A673 (cell line): ENCODE data around the gene SOX30.

Source experiments
- CTCF ChIP-seq: fragments of 300-800, 200-600 bp; sonication (generic); conservative IDR thresholded peaks from 2 replicates; pipeline ENCODE4 v1.5.1; 2017; ENCODE audit warnings: low read depth, mild to moderate bottlenecking, antibody characterized with exemption, low read length, moderate library complexity, mixed read lengths
- EZH2 ChIP-seq: fragments of 200-600 bp; sonication (generic); IDR thresholded peaks from 2 replicates; pipeline ENCODE4 v1.6.1; 2017; ENCODE audit warnings: borderline replicate concordance, low read depth, mild to moderate bottlenecking, mixed read lengths, antibody characterized with exemption, low read length; ENCODE audit not compliant: poor library complexity, severe bottlenecking

GRCh38 chr5:157590478-157590877 is 61.8 kb downstream of the SOX30 start:
- TF ChIP-seq CTCF = no peak
- TF ChIP-seq EZH2 = no peak
